Measurements from ENCODE around the gene TPRN. TPM values are rescaled to one million over a fixed set of nuclear protein-coding genes. Genes with fewer than 3 reads are reported as not detected.

The TPRN gene
- total and polyA plus RNA-seq, 7 experiments from 2014 or later, result 0.35 to 13.5 (median 7.4) TPM

GRCh38 chr9:137225699-137226331, 25.3 kb upstream of the TPRN start:
- intact Hi-C loops (cut with micrococcal nuclease), result loop anchor here in 1 of 2 donors (10.0 kb wide), 1 partner anchor 281 kb away; the partner anchor contains the start of genes C8G and FBXW5
- peaks cover 5 to 14% (median 6%) of the 10 kb centered on the region in 7 donors for H3K4me1 Mint-ChIP-seq
- CTCF ChIA-PET, result interaction anchor here (0.8 to 2.3 kb wide), 6 partner anchors 11 to 179 kb away, joined by 3 to 13 read pairs (median 4); no protein-coding TSS in a partner anchor

GRCh38 chr9:137224830-137225694, 24.5 kb upstream of the TPRN start, which contains the start of gene CYSRT1:
TSS of gene CYSRT1 (plus strand) at chr9:137225174. CDS start at chr9:137225622, 448 bp downstream.
- H3K9me3 Mint-ChIP-seq, result no peaks in the 10 kb centered on the region
- peak within 1 kb of the TSS in 8 of 9 donors; percentile 21 to 92 (median 73) for H3K27ac Mint-ChIP-seq
- no peaks in the 10 kb centered on the region for H3K36me3 Mint-ChIP-seq
- Histone ChIP-seq H3K27me3 (ENCODE audit: control insufficient read depth in 2 of 2, insufficient read depth in 2 of 2, low read length in 2 of 2) (no peaks in the 10 kb centered on the region), H3K4me1 (ENCODE audit: control insufficient read depth in 2 of 2, insufficient read depth in 2 of 2, low read length in 2 of 2) (peaks cover 9 to 11% of the 10 kb centered on the region in 2 donors), H3K36me3 (ENCODE audit: control insufficient read depth in 2 of 3, insufficient read depth in 3 of 3, low read length in 3 of 3) (no peaks in the 10 kb centered on the region), H3K4me3 (ENCODE audit: low read length) (peak within 1 kb of the TSS; percentile 86), H3K27ac (ENCODE audit: low read depth, low read length) (peak within 1 kb of the TSS; percentile 91), H3K9me3 (ENCODE audit: control insufficient read depth in 2 of 3, low read length in 3 of 3) (no peaks in the 10 kb centered on the region)
- DNase-seq (no peak), ATAC-seq (no peak)
- intact Hi-C loops (cut with micrococcal nuclease), result loop anchor here in 1 of 2 donors (5.0 to 10.0 kb wide), 2 partner anchors 280 to 678 kb away; partner anchors contain the start of genes C8G, FBXW5 and NOTCH1
- H3K4me3 Mint-ChIP-seq, result peak within 1 kb of the TSS; percentile 78 to 88 (median 82)
- ChIA-PET POLR2A (interaction anchor here (0.6 to 4.9 kb wide), 10 partner anchors 16 to 138 kb away, joined by 3 to 42 read pairs (median 6); partner anchors contain the start of genes ANAPC2, MAN1B1, NDOR1 and SSNA1), CTCF (interaction anchor here (0.9 to 1.2 kb wide), 3 partner anchors 12 to 129 kb away, joined by 3 read pairs; no protein-coding TSS in a partner anchor)
- H3K4me1 Mint-ChIP-seq, result peaks cover 5 to 15% (median 6%) of the 10 kb centered on the region in 7 donors
- H3K27me3 Mint-ChIP-seq, result peaks cover 0 to 6% (median 4%) of the 10 kb centered on the region in 5 donors

More at GRCh38 chr9:137225699-137226331, 25.3 kb upstream of the TPRN start:
- peaks cover 0 to 6% (median 4%) of the 10 kb centered on the region in 5 donors for H3K27me3 Mint-ChIP-seq
- Histone ChIP-seq H3K4me3 (ENCODE audit: low read length) (no peak overlapping the region), H3K9me3 (ENCODE audit: control insufficient read depth in 2 of 3, low read length in 3 of 3) (no peaks in the 10 kb centered on the region), H3K27ac (ENCODE audit: low read depth, low read length) (no peak overlapping the region), H3K4me1 (ENCODE audit: control insufficient read depth in 2 of 2, insufficient read depth in 2 of 2, low read length in 2 of 2) (peaks cover 9 to 11% of the 10 kb centered on the region in 2 donors), H3K36me3 (ENCODE audit: control insufficient read depth in 2 of 3, insufficient read depth in 3 of 3, low read length in 3 of 3) (no peaks in the 10 kb centered on the region), H3K27me3 (ENCODE audit: control insufficient read depth in 2 of 2, insufficient read depth in 2 of 2, low read length in 2 of 2) (no peaks in the 10 kb centered on the region)
- DNase-seq (no peak), ATAC-seq (no peak)
- no peaks in the 10 kb centered on the region for H3K36me3 Mint-ChIP-seq
- H3K4me3 Mint-ChIP-seq, result peak overlapping the region in 1 of 10 donors; percentile 18
- H3K27ac Mint-ChIP-seq, result no peak overlapping the region
- POLR2A ChIA-PET, result interaction anchor here (0.6 to 3.2 kb wide), 6 partner anchors 15 to 139 kb away, joined by 3 to 9 read pairs (median 6); partner anchors contain the start of genes MAN1B1 and TUBB4B
- H3K9me3 Mint-ChIP-seq, result no peaks in the 10 kb centered on the region

GRCh38 chr9:137223078-137223970, 22.8 kb upstream of the TPRN start:
- intact Hi-C loops (cut with micrococcal nuclease), result loop anchor here (1.0 to 10.0 kb wide), 17 partner anchors 13 to 676 kb away; partner anchors contain the start of genes ANAPC2 (in 2 of the 2), MAN1B1 (in 2 of the 2), NDOR1 (in 2 of the 2) and NELFB (in 2 of the 2)
- CTCF ChIA-PET, result interaction anchor here (0.5 to 1.5 kb wide), 5 partner anchors 12 to 226 kb away, joined by 3 to 4 read pairs (median 3); partner anchors contain the start of genes NPDC1 and SSNA1

GRCh38 chr9:137222190-137223077, 21.9 kb upstream of the TPRN start, which contains the start of gene RNF208:
TSS of gene RNF208 (minus strand) at chr9:137222240. CDS start at chr9:137221212, 1,028 bp downstream.
- Histone ChIP-seq H3K9me3 (ENCODE audit: control insufficient read depth in 2 of 3, low read length in 3 of 3) (no peaks in the 10 kb centered on the region), H3K27ac (ENCODE audit: low read depth, low read length) (peak within 1 kb of the TSS; percentile 80), H3K4me3 (ENCODE audit: low read length) (peak within 1 kb of the TSS; percentile 69), H3K27me3 (ENCODE audit: control insufficient read depth in 2 of 2, insufficient read depth in 2 of 2, low read length in 2 of 2) (no peaks in the 10 kb centered on the region), H3K36me3 (ENCODE audit: control insufficient read depth in 2 of 3, insufficient read depth in 3 of 3, low read length in 3 of 3) (no peaks in the 10 kb centered on the region), H3K4me1 (ENCODE audit: control insufficient read depth in 2 of 2, insufficient read depth in 2 of 2, low read length in 2 of 2) (peaks cover 8% of the 10 kb centered on the region in 2 donors)
- POLR2A ChIA-PET, result interaction anchor here (0.8 to 4.9 kb wide), 19 partner anchors 13 to 152 kb away, joined by 3 to 42 read pairs (median 6); partner anchors contain the start of genes ANAPC2, MAN1B1, NDOR1 and SAPCD2
- peak within 1 kb of the TSS in 5 of 9 donors; percentile 54 to 92 (median 75) for H3K27ac Mint-ChIP-seq
- no peaks in the 10 kb centered on the region for H3K9me3 Mint-ChIP-seq
- no peaks in the 10 kb centered on the region for H3K36me3 Mint-ChIP-seq
- DNase-seq (peak in 4 of 9 donors; percentile 26 to 51 (median 31)), ATAC-seq (no peak)
- H3K27me3 Mint-ChIP-seq, result peaks cover 0 to 1% (median 0%) of the 10 kb centered on the region in 5 donors
- peaks cover under 1 to 12% (median 4%) of the 10 kb centered on the region in 7 donors for H3K4me1 Mint-ChIP-seq
- intact Hi-C loops (cut with micrococcal nuclease), result loop anchor here (1.0 to 10.0 kb wide), 17 partner anchors 14 to 675 kb away; partner anchors contain the start of genes ANAPC2 (in 2 of the 2), MAN1B1 (in 2 of the 2), NDOR1 (in 2 of the 2) and NELFB (in 2 of the 2)
- CTCF ChIA-PET, result interaction anchor here (0.9 to 1.5 kb wide), 3 partner anchors 13 to 176 kb away, joined by 3 to 4 read pairs (median 3); partner anchors contain the start of genes NPDC1 and TPRN
- peak within 1 kb of the TSS; percentile 78 to 88 (median 82) for H3K4me3 Mint-ChIP-seq

More at GRCh38 chr9:137223078-137223970, 22.8 kb upstream of the TPRN start:
- no peaks in the 10 kb centered on the region for H3K36me3 Mint-ChIP-seq
- Histone ChIP-seq H3K36me3 (ENCODE audit: control insufficient read depth in 2 of 3, insufficient read depth in 3 of 3, low read length in 3 of 3) (no peaks in the 10 kb centered on the region), H3K9me3 (ENCODE audit: control insufficient read depth in 2 of 3, low read length in 3 of 3) (no peaks in the 10 kb centered on the region), H3K4me1 (ENCODE audit: control insufficient read depth in 2 of 2, insufficient read depth in 2 of 2, low read length in 2 of 2) (peaks cover 9 to 11% of the 10 kb centered on the region in 2 donors), H3K27ac (ENCODE audit: low read depth, low read length) (peak overlapping the region; percentile 91), H3K4me3 (ENCODE audit: low read length) (peak overlapping the region; percentile 86), H3K27me3 (ENCODE audit: control insufficient read depth in 2 of 2, insufficient read depth in 2 of 2, low read length in 2 of 2) (no peaks in the 10 kb centered on the region)
- H3K4me3 Mint-ChIP-seq, result peak overlapping the region; percentile 78 to 88 (median 82)
- H3K4me1 Mint-ChIP-seq, result peaks cover 5 to 15% (median 6%) of the 10 kb centered on the region in 7 donors
- peaks cover 0 to 6% (median 4%) of the 10 kb centered on the region in 5 donors for H3K27me3 Mint-ChIP-seq
- H3K27ac Mint-ChIP-seq, result peak overlapping the region in 7 of 9 donors; percentile 21 to 92 (median 75)
- POLR2A ChIA-PET, result interaction anchor here (0.5 to 4.9 kb wide), 25 partner anchors 13 to 153 kb away, joined by 3 to 42 read pairs (median 4); partner anchors contain the start of genes ANAPC2, MAN1B1, NDOR1 and NELFB
- no peaks in the 10 kb centered on the region for H3K9me3 Mint-ChIP-seq
- DNase-seq, result peak; percentile 93 to 99 (median 99)
- peak; percentile 97 for ATAC-seq

All from naive thymus-derived CD4-positive, alpha-beta T cell (primary cell).